T follicular helper cell (primary cell): ENCODE data around the gene BAIAP3.
A peak's percentile ranks its signal among the peaks of the same experiment; 100 is the strongest.

ENCODE experiments used
- DNase-seq: peaks from one replicate; pipeline ENCODE4 v3.0.0-alpha.2; 2020; ENCODE audit warnings: low read depth

BAIAP3 gene

DNA sequence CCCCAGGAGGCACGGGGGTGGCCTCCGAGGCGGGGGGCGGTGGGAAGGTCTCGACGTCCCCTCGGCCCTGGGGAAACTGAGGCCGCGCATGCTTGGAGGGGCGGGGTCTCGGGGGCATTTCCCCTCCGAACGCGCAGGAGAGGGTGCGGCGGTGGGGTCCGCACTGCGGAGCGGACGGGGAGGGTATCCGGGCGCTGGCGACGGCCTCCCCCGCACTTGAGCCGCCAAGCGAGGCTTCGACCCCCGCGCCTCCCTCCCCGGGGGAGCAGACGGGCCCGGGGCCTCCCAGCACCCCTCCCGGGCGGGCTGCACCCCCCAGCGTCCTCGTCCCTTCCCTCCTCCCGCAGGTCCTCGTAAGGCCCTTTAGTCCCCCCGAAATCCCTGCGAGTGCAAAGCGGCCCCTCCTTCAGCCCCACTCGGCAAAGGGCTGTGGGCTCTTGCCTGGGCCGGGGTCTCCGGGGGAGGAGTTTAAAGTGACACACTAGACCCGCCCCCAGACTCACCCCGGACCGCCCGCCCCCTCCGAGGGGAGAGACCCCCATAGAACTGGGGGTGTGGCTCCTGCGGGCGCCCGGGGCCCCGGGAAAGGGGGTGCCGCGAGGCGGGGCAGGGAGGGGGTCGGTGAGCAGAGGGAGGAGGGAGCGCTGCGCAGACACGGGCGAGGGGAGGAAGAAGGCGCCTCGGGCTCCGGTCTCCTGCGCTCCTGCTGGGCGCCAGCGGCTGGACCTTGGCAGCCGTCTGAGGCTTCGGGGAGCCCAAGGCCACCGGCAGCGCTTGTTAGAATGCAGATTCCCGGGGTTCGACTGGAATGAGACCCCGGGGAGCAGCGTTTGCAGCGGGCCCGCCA, 632 bp downstream of the BAIAP3 start:
- no peak for DNase-seq

DNA sequence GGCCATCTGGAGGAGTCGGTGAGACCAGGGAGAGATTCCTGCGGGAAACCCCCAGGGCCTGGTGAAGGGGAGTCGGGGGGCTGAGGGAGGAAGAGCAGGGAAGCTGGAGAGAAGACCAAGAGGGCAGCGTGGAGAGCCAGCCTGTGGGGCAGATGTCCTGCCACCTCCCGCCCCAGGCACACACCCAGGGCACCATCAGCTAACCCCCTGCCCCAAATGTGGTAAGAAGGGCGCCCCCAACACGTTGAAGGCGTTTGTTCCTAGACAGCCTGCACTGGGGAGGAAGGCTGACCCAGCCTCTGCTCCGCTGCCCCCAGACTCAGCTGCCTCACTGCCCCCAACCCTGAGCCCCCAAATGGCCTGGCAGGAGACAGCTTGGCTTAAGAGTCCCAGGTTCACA, 1.3 kb downstream of the BAIAP3 start:
- DNase-seq, result no peak

DNA sequence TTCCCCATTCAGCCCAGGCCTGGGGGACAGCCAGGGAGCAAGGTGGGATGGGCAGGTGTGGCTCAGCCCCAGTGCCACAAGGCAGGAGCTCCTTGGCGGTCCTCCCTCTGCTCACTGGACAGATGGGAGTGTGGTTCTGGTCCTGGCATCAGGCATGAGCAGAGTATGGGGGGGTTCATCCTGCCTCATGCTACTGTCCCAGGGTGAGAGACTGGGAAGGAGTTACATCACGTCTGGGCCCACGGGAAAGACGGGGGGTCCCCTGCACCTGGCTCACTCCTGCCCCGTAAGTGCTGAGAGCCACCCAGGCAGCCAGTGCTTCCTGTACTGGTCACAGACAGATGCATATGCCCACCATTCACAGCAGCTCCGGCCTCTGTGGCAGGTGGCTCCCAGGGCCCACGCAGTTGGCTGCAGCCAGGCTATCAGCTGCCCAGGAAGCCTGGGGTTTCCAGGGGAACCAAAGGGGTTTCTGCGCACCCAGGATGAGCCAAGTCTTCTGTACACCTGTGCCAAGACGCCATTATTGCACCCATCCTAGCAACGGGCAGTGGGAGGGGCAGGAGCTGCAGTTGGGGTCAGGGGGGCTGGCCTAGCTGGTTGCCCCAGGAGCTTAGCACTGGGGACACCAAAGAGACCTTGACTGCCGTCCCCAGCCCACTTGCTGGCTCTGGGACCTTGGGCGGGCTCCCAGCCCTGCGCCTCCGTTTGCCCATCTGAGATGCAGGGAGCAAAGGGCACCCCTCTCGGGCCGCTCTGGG, 1.9 kb downstream of the BAIAP3 start:
- no peak for DNase-seq

DNA sequence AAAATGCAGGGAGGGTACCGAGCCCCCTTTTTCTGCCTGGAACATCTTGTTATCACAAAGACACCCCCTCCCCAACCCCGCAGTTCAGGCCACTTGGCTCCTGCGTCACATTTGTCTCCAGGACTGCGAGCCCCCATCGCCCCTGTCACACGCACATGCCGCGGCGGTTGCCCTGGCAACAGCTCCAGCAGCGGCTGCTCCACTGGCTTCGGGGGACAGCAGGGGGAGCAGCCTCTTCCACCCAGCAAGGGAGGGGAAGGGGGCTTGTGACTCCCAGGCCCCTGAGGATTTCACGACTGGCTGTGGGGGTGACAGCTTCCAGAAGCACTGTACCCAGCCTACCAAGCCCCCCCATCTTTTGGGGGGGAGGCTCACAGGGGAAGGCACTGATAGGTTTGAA, 2.6 kb downstream of the BAIAP3 start:
- DNase-seq, result no peak

DNA sequence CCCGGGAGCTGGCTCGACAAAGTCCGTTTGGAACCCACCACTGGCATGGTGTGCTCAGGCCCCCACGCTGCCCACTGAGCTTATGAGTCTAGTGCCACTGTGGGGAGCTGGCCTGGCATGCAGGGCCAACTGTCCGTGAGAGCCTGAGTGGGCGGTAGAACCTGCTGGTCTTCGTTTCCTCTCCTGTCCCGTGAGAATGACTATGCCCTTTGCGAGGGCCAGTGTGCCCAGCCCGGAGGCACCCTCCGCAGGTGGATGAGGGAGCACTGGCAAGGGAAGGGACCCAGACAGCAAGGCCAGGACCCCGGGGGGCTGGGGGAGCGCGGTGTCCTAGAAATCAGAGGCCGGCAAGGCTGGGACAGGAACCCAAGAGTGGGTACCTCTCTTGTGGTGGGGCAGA, 3.2 kb downstream of the BAIAP3 start:
- no peak for DNase-seq

DNA sequence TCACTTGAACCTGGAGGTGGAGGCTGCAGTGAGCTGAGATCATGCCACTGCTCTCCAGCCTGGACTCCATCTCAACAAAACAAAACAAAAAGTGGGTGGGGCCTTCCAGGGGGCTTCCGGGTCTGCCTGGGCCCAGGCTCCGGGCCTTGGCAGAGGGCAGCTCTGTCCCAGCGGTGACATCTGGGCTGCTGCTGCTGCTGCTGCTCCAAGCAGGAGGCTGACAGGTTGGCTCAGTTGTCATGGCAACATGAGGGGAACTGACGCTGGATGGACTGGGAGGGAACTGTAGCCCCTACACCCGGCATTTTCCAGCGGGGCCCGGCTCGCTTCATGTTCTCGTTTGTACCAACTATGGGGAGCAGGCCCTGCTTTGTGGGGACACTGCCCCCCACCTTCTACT, 4.0 kb downstream of the BAIAP3 start:
- no peak for DNase-seq

DNA sequence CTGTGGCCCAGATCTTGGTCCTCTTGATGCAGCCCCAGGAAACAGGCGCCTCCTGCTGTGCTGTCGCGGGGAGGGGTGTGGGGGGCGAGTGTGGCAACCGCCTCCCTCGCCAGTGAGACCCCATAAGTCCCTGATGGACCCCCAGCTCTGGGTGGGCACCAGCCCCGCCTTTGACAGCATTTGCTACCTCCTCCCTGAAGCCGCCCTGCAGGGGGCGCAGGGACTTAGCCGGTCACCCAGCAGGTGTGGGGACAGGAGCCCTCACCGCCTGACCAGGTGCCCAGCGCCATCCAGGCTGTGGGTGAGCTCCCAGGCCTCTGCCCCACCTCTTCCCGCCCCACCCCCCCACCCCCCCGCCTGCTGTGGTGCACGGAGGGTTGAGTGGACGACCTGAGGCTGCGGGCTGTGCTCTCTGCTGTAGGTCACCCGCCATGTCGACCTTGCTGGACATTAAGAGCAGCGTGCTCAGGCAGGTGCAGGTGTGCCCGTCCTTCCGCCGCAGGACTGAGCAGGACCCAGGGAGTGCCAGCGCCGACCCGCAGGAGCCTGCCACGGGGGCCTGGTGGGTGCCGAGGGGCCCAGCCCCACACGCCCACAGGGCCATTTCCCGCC, 4.8 kb downstream of the BAIAP3 start:
- no peak for DNase-seq

DNA sequence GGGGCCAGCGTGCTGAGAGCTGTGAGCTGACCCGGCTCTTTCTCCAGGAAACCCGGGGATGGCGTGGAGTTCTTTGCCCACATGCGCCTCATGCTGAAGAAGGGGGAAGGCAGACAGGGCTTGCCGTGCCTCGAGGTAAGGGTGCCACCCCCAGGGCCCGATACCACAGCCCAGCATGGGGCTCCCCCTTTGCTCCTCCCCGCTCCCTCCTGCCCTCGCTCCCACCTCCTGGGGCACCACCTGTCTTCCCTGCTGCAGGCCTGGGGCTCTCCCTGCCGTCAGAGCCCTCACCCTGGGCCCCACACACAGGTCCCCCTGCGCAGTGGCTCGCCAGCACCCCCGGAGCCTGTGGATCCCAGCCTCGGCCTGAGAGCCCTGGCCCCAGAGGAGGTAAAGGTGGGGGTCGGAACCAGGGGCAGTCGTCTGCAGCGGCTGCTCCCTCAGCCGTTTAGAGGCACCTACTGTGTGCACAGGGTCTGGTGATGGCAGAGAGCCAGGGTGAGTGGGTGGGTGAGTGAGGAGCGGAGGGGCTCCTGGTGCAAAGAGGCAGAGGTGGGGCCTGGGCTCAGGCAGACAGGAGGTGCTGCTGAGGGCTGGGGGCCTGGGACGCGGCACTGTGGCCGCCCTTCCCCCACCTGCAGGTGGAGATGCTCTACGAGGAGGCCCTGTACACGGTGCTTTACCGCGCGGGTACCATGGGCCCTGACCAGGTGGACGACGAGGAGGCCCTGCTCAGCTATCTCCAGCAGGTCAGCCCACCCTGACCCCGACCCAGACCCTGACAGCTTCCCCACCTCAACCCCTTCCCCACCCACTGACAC, 5.6 kb downstream of the BAIAP3 start:
- DNase-seq, result no peak

DNA sequence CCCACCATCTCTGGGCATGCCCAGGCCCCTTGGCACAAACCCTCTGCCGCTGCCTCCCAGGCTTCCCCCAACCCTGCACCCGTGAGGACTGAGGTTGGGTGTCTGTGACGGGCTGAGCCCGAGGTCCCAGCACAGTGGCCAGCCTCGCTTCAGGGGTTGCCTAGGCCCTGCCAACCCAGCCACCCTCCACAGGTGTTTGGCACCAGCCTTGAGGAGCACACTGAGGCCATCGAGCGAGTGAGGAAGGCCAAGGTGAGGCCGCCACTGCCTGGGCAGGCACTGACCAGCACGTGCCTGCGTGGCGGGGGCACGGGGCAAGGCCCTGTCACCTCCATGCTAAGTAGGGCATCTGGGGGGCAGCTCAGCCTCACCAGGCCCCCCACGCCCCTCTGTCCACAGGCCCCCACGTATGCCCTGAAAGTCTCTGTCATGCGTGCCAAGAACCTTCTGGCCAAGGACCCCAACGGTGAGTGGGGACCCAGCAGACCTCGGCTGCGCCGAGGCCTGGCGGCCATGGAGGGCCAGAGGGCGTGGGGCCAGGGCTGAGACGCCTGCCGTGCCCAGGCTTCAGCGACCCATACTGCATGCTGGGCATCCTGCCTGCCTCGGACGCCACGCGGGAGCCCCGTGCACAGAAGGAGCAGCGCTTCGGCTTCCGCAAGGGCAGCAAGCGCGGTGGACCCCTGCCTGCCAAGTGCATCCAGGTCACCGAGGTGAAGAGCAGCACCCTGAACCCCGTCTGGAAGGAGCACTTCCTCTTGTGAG, 7.5 kb downstream of the BAIAP3 start:
- DNase-seq, result no peak

DNA sequence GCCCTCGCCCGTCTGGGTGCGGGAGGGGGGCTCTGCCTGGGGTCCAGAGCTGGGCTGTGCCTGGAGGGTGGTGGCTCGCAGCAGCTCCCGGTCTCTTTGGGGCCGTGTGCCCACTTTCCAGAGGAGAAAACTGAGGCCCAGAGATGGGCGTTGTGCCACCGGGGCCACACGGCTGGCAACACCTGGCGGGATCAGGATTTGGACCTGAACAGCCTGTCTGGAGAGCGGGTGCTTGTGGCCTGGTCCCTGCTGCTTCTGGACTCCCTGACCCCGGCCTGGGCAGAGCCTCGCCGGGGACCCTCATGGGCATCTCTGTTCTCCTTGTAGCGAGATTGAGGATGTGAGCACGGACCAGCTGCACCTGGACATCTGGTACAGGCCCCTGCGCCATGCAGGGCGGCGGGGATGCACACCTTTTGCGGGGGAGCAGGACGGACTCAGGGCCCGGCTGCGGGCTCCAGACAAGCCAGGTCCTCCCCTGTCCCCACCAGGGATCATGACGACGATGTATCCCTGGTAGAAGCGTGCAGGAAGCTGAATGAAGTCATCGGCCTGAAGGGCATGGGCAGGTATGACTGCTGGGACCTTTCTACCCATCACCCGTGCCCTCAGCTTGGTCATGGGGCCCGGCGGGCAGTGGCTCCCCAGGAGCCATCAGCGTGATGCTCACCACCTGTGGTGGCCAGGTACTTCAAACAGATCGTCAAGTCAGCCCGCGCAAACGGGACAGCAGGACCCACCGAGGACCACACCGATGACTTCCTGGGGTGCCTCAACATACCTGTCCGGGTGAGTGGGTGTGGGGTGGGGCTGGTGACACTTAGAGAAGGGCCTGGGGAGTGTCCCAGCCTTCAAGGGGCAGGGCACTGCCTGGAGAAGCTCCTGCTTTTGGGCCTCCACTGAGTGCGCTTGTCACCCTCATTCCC, 8.3 kb downstream of the BAIAP3 start:
- no peak for DNase-seq

DNA sequence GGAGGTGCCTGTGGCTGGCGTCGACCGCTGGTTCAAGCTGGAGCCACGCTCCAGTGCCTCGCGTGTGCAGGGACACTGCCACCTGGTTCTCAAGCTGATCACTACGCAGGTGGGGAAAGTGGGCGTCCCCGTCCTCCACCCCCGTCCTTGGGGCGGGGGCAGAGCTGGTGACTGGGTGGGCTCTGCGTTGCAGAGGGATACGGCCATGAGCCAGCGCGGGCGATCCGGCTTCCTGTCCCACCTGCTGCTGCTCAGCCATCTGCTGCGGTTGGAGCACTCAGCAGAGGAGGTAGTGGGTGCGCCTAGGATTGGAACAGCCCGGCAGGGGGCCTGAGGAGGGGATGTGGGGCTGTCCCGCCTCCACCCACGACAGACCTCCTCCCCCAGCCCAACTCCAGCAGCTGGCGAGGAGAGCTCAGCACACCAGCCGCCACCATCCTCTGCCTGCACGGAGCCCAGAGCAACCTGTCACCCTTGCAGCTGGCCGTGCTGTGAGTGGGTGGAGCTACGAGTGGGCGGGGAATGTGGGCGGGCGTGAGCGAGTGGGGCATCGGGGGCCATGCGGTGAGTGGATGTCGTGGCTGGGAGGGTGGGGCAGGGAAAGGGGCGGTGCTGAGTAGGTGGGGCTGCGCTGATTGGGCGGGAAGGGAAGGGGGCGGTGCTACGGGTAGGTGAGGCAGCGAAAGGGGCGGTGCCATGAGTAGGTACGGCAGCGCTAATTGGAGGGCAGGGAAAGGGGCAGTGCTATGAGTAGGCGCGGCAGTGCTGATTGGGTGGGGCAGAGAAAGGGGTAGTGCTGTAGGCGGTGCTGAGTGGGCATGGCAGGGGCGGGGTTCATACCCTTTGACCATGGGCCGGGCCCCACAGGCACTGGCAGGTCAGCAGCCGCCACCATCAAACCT, 9.3 kb downstream of the BAIAP3 start:
- peak; percentile 97 for DNase-seq

DNA sequence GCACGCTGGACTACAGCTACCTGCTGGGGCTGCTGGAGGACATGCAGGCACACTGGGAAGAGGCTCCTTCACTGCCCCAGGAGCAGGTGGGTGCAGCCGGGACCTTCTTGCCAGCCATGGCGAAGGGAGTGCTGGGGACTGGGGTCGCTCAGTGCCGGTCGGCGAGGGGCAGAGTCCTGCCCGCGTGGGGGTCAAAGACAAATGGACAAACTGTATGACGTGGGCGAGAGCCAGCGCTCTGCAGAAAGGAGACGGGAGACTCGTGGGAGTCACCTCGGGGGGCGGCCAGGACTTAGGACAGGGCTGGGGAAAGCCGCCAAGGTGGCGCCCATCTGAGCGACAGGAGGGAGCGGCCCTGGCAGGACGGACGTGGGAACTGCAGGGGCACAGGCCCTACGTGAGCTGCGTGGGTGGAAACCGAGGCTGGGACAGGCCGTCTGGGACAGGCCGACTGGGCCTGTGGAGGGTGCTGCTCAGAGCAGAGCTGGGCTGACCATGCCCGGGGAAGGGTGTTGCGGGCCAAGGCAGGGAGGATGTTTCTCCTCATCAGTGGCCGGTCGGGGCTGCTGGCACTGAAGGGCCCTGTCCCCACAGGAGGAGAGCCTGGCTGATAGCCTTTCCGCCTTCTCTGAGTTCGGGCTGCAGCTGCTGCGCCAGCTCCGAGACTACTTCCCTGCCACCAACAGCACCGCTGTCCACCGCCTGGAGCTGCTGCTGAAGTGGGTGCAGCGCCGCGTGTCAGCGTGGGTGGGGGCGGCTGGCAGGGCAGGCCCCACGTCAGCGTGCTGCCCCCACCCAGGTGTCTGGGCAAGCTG, 10.2 kb downstream of the BAIAP3 start:
- no peak for DNase-seq

DNA sequence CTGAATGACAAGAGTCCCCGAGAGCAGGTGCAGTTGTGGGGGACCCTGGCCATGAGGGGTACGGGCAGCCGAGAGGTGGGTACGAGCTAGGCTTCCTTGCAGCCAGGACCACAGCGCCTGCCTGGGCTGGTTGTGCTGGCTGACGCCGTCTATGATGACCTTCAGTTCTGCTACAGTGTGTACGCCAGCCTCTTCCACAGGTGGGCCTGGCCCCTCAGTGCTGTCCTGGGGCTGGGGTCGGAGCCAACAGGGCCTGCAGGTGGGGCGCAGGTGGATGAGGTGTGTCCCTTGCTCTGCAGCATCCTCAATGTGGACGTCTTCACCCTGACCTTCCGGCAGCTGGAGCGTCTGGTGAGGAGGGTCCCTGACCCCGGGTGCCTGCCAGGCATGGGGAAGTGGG, 11.1 kb downstream of the BAIAP3 start:
- no peak for DNase-seq

DNA sequence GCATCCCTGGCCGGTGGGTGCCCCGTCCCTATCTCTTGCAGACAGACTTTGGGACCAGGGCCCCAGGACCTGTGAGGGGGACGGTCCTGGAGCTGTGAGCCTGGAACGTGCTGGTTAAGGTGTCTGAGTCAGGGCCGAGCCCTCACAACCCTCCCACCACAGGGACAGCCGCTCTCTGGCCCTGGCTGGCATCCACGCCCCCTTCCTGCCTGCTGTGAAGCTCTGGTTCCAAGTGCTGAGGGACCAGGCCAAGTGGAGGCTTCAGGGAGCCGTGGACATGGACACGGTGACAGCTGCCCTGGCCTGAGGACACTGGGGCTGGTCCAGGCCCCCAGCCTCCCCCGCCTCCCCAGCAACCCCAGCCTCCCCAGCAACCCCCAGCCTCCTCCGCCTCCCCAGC, 11.6 kb downstream of the BAIAP3 start:
- no peak for DNase-seq

DNA sequence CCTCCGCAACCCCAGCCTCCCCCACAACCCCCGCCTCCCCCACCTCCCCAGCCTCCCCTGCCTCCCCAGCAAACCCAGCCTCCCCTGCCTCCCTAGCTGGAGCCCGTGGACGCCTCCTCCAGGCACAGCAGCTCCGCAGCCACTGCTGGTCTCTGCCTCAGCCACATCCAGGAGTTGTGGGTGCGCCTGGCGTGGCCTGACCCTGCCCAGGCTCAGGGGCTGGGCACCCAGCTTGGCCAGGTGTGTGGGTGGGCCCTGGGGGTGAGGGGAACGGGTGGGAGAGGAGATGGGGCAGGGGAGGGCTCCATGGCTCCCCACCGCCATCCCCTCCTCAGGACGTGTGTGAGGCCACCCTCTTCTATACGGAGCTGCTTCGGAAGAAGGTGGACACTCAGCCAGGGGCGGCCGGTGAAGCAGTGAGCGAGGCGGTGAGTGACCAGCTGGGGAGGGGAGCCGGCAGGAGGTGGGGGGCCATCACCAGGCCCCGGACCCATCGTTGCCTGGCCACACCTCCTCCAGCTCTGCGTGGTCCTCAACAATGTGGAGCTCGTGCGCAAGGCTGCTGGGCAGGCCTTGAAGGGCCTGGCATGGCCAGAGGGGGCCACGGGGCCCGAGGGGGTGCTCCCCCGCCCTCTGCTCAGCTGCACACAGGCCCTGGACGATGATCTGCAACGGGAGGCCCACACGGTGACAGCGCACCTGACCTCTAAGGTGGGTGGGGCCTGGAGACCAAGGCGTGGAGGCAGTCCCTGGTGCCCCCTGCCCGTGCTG, 12.4 kb downstream of the BAIAP3 start:
- no peak for DNase-seq

DNA sequence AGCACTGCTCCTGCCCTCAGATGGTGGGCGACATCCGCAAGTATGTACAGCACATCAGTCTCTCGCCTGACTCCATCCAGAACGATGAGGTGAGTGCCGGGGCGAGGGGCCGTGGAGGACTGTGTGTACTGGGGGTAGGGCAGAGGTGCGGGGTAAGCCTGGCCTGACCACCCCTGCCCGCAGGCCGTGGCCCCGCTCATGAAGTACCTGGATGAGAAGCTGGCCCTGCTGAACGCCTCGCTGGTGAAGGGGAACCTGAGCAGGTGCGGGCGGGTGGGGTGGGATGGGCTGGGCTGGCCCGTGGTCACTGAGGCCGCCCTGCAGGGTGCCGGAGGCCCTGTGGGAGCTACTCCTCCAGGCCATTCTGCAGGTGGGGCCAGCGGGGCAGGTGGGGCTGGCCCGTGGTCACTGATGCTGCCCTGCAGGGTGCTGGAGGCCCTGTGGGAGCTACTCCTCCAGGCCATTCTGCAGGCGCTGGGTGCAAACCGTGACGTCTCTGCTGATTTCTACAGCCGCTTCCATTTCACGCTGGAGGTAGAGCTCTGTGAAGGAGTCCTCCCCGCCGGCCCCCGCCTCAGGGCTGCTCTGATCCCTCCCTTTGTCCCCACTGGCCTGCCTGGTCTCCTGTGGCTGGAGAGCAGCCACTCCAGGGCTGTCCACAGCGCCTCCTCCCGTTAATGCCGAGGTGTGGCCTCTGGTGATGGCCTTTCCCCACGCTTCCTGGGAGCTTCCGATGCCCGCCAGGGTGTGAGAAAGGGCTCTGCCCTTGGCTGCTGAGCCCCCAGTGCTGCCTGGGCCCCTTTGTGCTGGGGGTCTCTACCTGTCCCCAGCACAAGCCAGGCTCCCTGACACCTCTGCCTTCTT, 13.2 kb downstream of the BAIAP3 start:
- no peak for DNase-seq
